ENCODE data around the gene DFFB. TPM values are rescaled to one million over a fixed set of nuclear protein-coding genes. Genes with fewer than 3 reads are reported as not detected.

DFFB gene
- total and polyA plus RNA-seq, 2 donors (not counting 3 experiments of a cell fraction or from before 2014, with no cell fraction given): 11.7 to 11.8 TPM

- Histone ChIP-seq H3K27me3 (ENCODE audit: control insufficient read depth in 2 of 2, insufficient read depth in 2 of 2, low read length in 2 of 2) (no peaks in the 10 kb centered on the region), H3K4me2 (ENCODE audit: insufficient read depth, low read length) (peak overlapping the region; percentile 82), H3K9me3 (replicated peaks; ENCODE audit: control insufficient read depth, insufficient read depth, low read length) (no peaks in the 10 kb centered on the region), H4K20me1 (replicated peaks; ENCODE audit: control insufficient read depth, extremely low read depth, insufficient read depth, low read length) (no peaks in the 10 kb centered on the region), H3K36me3 (ENCODE audit: control insufficient read depth in 2 of 2, extremely low read depth in 1 of 2, insufficient read depth in 2 of 2, low read length in 2 of 2) (peaks cover 0 to 2% of the 10 kb centered on the region in 2 experiments), H3K4me1 (ENCODE audit: control insufficient read depth, extremely low read depth, insufficient read depth, low read length) (peaks cover 12% of the 10 kb centered on the region), H3K9me1 (replicated peaks; ENCODE audit: control insufficient read depth, extremely low read depth, insufficient read depth, low read length) (no peaks in the 10 kb centered on the region), H3K9ac (replicated peaks; ENCODE audit: extremely low read depth, insufficient read depth, low read length) (no peak overlapping the region), H3K79me2 (ENCODE audit: control insufficient read depth, insufficient read depth, low read length) (peaks cover 61% of the 10 kb centered on the region), H2AFZ (ENCODE audit: low read depth, low read length) (no peak overlapping the region), H3K27ac (ENCODE audit: insufficient read depth, low read depth, low read length) (no peak overlapping the region), H3K4me3 (replicated peaks in 1 of 3; ENCODE audit: insufficient read depth in 1 of 3, low read depth in 1 of 3, low read length in 3 of 3) (no peak overlapping the region)
- ChIA-PET CTCF (no interaction called here), POLR2A (no interaction called here)
- BruUV-seq (replicated peaks): no TSS peak
- FAIRE-seq (no peak), DNase-seq (ENCODE audit: low read depth, low spot score) (no peak)
- dilution Hi-C loops (cut with MboI; ENCODE audit: extremely low pct_ligation_motif_present, low sequenced_read_pairs): no loop called here
- intact Hi-C loops (cut with micrococcal nuclease): no loop called here
- TF ChIP-seq MYC (IDR thresholded peaks at IDR 0.05; ENCODE audit: low read depth, low read length): no peak
- TF ChIP-seq POLR2A (IDR thresholded peaks at IDR 0.05; ENCODE audit: low read depth, low read length): no peak
- no peak for TF ChIP-seq GATA2 (IDR thresholded peaks at IDR 0.05; ENCODE audit: insufficient read depth, insufficient read length, low read depth, low read length)
- no peak for TF ChIP-seq MAX (IDR thresholded peaks at IDR 0.05; ENCODE audit: insufficient read depth, insufficient read length)
These were observed 41.1 kb downstream of the DFFB start for GRCh38 chr1:3898475-3898735.

GRCh38 chr1:3898994-3899753, 41.9 kb downstream of the DFFB start:
- peak overlapping the region; percentile 88 for H3K9ac ChIP-seq (replicated peaks; ENCODE audit: extremely low read depth, insufficient read depth, low read length)
- no peaks in the 10 kb centered on the region for H3K27me3 ChIP-seq (ENCODE audit: control insufficient read depth in 2 of 2, insufficient read depth in 2 of 2, low read length in 2 of 2)
- H3K79me2 ChIP-seq (ENCODE audit: control insufficient read depth, insufficient read depth, low read length): peaks cover 55% of the 10 kb centered on the region
- H3K9me3 ChIP-seq (replicated peaks; ENCODE audit: control insufficient read depth, insufficient read depth, low read length): no peaks in the 10 kb centered on the region
- CTCF ChIA-PET: interaction anchor here (0.6 to 1.5 kb wide), 4 partner anchors 15 to 103 kb away, joined by 3 to 9 read pairs (median 3); partner anchors contain the start of genes CEP104, DFFB and LRRC47
- H3K36me3 ChIP-seq (ENCODE audit: control insufficient read depth in 2 of 2, extremely low read depth in 1 of 2, insufficient read depth in 2 of 2, low read length in 2 of 2): peaks cover 0 to 2% of the 10 kb centered on the region in 2 experiments
- peak overlapping the region; percentile 86 for H2AFZ ChIP-seq (ENCODE audit: low read depth, low read length)
- H3K4me2 ChIP-seq (ENCODE audit: insufficient read depth, low read length): peak overlapping the region; percentile 82
- peak overlapping the region; percentile 62 to 78 (median 77) for H3K4me3 ChIP-seq (replicated peaks in 1 of 3; ENCODE audit: insufficient read depth in 1 of 3, low read depth in 1 of 3, low read length in 3 of 3)
- H4K20me1 ChIP-seq (replicated peaks; ENCODE audit: control insufficient read depth, extremely low read depth, insufficient read depth, low read length): no peaks in the 10 kb centered on the region
- no peak for FAIRE-seq
- intact Hi-C loops (cut with micrococcal nuclease): no loop called here
- peaks cover 12% of the 10 kb centered on the region for H3K4me1 ChIP-seq (ENCODE audit: control insufficient read depth, extremely low read depth, insufficient read depth, low read length)
- POLR2A ChIA-PET: no interaction called here
- BruUV-seq (replicated peaks): no TSS peak
- H3K9me1 ChIP-seq (replicated peaks; ENCODE audit: control insufficient read depth, extremely low read depth, insufficient read depth, low read length): no peaks in the 10 kb centered on the region
- dilution Hi-C loops (cut with MboI; ENCODE audit: extremely low pct_ligation_motif_present, low sequenced_read_pairs): no loop called here
- H3K27ac ChIP-seq (ENCODE audit: insufficient read depth, low read depth, low read length): peak overlapping the region; percentile 85
- no peak for DNase-seq (ENCODE audit: low read depth, low spot score)
- TF ChIP-seq MYC (IDR thresholded peaks at IDR 0.05; ENCODE audit: low read depth, low read length): no peak
- TF ChIP-seq FOS (IDR thresholded peaks at IDR 0.05; ENCODE audit: borderline replicate concordance, insufficient read depth, low read length): no peak
- TF ChIP-seq POLR2AphosphoS5 (IDR thresholded peaks at IDR 0.05; ENCODE audit: insufficient read depth, low read depth, low read length): no peak
- no peak for TF ChIP-seq CTCF (IDR thresholded peaks at IDR 0.05; ENCODE audit: extremely low read depth in 1 of 2, insufficient read depth in 1 of 2, low read depth in 1 of 2, low read length in 2 of 2)
- no peak for TF ChIP-seq POLR2A (IDR thresholded peaks at IDR 0.05; ENCODE audit: low read depth, low read length)
- no peak for TF ChIP-seq JUN (IDR thresholded peaks at IDR 0.05; ENCODE audit: borderline replicate concordance, insufficient read depth, insufficient read length, low read depth)
- no peak for TF ChIP-seq MAX (IDR thresholded peaks at IDR 0.05; ENCODE audit: insufficient read depth, insufficient read length)
- TF ChIP-seq GATA2 (IDR thresholded peaks at IDR 0.05; ENCODE audit: insufficient read depth, insufficient read length, low read depth, low read length): no peak
